NCI-H128 (cell line): Measurements from ENCODE around the gene SRSF4.
"Not testable (repeated sequence)": the region's sequence is repeated elsewhere in the genome, so short reads cannot be mapped to it uniquely, and the experiment has no call there.

ENCODE experiments used
- DNase-seq: peaks from one replicate; lab custom pipeline; 2025; ENCODE audit not compliant: unreplicated experiment; lab: John Stamatoyannopoulos, UW

SRSF4 gene

GRCh38 chr1:29181413-29182225 lies at the start of gene SRSF4:
SRSF4 (minus strand) TSS chr1:29181900; CDS start chr1:29181752, 148 bp downstream.
- DNase-seq = peak; percentile 99

DNA sequence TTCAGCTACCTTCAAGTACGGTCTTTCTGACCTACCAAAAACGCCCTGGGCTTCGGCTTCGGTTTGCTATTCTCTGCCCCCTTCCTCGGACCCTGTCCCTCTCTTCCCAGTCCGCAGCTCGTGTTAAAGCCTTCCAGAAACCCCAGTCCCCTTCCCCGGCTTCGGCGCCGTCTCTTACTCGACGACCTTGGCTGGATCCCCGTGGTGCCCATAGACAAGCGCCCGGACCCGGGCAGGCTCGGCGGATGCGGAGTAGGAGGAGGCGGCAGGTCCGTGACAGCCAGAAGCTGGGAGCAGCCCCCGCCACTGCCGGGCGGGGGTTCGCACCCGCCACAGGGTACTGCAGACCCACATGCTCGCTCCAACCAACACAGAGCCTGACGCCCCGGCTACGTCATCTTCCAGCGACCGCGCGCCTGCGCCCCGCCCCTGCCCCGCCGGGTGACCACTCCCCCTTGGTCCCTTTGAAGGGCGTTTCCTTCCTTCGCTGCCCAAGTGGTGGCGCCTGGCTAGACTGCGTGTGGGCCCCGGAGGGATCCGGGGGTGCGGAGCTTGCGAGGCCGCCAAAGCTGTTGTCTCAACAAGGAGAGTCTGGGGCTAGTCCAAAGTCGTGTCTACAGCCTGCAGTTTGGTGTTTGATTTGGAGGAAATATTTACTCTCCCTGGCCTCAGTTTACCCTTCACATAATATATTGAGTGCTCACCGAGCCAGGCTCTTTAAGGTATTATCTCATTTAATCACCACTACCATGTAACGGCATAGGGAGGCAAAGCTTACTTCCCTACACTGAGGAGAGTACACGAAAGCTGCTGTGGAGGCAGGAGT lies 49.1 kb upstream of the SRSF4 start, which contains the start of gene MECR:
TSS of gene MECR (minus strand) at position 382 of the 826 bp plus-strand sequence. CDS start at position 354, 28 bp downstream.
- DNase-seq = peak; percentile 91

DNA sequence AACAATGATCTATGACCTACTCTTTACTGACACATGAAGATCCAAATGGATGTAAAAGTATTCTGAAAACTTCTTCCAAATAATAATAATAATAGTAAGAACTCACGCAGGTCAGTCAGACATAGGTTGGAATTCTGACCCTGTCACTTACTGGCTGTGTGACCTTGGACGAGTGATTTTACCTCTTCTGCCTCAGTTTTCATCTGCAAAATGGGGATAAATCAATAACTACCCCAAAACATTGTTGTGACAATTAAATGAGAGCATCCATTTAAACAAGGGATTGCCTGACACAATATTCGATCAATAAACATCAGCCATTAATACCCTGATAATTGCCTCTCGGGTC lies 48.5 kb upstream of the SRSF4 start:
- DNase-seq = no peak

- DNase-seq = no peak
Measured at GRCh38 chr1:29227511-29227910, 45.8 kb upstream of the SRSF4 start.

DNA sequence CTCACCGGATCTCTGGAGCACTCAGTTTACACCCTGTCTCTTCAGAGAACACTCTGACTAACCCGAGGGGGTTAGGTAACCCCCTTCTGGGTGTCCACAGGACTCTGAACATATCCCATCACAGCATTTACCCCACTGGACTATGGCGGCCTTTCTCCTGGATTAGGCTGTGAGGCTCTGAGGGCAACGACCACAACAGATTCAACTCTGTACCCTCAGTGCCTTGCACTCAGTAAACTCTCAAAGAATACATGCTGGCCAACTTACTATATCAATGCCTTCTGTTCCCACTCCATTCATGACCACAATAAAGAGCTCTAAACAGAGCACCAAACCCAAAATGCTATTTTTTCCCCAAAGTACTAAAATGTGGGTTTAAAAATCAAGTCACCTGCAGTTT lies 43.7 kb upstream of the SRSF4 start:
- DNase-seq = no peak

GRCh38 chr1:29224356-29224837 lies 42.7 kb upstream of the SRSF4 start:
- no peak for DNase-seq

DNA sequence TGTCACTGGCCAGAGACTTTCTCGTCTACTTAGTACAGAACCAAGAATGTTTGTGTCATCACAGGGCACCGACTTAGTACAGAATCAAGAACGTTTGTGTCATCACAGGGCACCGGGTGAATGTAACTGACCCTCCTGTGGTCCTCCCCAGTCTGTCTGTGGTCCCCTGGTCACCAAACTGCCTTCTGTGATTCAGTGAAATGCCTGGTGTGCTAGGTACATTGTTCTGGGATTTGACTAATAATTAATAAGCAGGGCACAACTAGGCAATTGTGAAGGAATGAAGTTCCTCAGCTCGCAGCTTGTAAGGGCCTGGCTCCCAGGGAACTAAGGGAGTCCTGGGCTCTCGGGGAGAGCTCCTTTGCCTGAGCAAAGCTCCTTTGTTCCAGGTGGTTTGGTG lies 41.8 kb upstream of the SRSF4 start:
- no peak for DNase-seq

- DNase-seq = no peak
Measured at GRCh38 chr1:29222686-29223085, 41.0 kb upstream of the SRSF4 start.

GRCh38 chr1:29222260-29222659 lies 40.6 kb upstream of the SRSF4 start:
- DNase-seq = not testable (repeated sequence)

GRCh38 chr1:29221296-29221695 lies 39.6 kb upstream of the SRSF4 start:
- no peak for DNase-seq

GRCh38 chr1:29218223-29218622 lies 36.5 kb upstream of the SRSF4 start:
- DNase-seq = no peak

DNA sequence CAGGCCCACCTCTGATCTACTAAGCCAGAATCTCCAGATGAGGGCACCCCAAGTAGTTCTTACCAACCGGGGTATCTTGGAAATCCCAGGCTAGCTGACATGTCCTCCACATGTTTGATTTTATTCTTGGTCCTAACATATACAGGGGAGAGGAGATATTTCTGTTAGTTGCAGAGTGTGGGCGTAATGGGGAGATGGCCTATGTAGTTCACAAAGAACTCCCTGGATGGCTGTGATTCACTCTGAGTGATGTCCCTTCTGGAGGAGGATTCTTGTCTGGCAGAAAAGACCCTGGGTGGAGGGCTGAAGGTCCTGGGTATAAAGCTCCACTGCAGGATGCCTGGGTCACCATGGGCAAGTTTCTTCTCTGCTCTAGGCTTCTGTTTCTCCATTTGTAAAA lies 35.9 kb upstream of the SRSF4 start:
- DNase-seq = no peak

- DNase-seq = peak; percentile 44
Measured at GRCh38 chr1:29213055-29213454, 31.4 kb upstream of the SRSF4 start.

DNA sequence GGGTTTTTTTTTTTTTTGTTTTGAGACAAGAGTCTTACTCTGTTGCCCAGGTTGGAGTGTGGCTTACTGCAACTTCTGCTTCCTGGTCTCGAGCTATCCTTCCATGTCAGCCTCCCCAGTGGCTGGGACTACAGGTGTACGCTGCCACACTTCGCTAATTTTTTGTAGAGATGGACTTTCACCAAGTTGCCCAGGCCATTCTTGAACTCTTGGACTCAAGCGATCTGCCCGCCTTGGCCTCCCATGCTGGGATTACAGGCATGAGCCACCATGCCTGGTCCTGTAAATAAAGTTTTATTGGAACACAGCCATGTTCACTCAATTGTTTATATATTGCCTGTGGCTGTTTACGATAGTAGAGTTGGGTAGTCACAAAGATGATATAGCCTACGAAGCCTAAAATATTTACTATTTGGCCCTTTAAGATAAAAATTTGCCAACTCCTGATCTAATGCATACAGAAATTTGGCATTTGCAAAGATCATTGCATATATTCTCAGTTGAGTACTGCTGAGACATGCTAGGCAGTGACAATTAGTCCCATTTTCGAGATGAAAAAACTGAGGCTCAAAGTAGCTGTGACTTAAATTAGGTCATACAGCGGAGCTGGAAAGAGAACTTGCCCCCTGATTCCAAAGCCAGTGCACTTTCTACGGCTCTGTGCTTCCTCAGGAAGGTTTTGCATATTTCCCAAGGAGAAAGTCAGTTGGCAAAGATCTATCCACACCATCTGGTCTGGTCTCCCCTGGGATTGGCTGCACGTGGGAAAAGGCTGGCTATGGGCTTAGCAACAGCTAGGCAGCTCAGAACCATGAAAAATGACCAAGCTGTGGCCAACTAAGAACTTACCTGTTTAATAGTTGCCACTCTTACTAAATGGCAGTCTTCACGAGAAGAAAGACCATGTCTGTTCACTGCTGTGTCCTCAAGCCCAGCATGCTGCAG lies 29.7 kb upstream of the SRSF4 start:
- no peak for DNase-seq

- no peak for DNase-seq
Measured at GRCh38 chr1:29210278-29211085, 28.8 kb upstream of the SRSF4 start.

DNA sequence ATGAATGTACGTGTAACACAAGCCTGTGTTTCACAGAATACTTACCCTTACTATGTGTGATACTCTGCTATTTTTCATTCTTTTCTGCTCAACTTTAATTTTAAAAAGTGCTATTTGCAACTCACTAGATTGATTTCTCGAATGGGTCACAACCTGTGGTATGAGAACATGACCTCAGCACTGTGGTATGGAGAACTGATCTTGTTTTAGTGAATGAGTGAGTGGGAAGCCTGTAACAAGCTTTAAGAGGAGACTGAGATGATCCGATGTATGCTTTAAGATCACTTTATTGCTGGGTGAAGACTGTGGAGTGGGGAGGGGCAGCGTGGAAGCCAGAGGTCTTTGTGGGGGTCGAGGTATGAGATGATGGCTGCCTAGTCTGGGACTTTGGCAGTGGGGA lies 27.5 kb upstream of the SRSF4 start:
- no peak for DNase-seq

DNA sequence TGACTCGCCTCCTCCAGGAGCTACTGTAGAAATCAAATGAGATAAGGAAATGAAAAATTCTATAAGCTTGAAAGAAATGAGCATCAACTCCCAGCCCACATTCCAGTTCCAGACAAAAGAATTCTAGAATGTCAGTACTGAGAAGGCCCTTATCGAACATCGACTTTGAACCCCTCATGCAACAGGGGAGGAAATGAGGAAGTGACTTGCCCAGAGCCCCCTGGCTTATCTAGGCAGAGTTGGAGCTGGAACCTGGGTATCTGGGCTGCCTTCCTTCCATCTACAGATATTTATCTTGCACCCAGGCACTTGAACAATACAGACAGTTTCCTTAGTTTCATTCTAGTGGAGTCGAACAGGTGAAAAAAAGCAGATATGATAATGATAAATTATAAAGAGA lies 26.7 kb upstream of the SRSF4 start:
- no peak for DNase-seq

- peak; percentile 88 for DNase-seq
Measured at GRCh38 chr1:29202584-29203340, 21.1 kb upstream of the SRSF4 start.

DNA sequence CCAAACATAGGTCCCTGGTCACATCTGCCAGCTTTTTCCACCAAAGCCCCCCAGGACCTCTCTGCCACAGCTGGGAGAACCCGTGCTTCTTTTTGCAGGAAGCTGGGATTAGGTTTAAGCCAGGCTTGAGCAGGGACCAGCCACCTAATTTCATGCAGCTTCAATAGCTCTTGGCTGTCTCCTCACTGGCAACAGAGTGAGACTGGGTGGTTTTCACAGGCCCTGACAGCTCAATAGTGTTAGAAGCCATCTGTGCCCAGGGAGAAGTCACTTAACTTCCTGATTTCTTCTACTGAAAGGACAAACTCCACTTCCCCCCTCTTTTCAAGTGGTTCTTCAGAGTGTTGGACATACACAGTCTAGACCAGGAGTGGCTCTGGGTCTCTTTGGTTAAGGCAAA lies 20.4 kb upstream of the SRSF4 start:
- DNase-seq = no peak
